ENCODE measurements around the gene TMEM117.

The TMEM117 gene

DNA sequence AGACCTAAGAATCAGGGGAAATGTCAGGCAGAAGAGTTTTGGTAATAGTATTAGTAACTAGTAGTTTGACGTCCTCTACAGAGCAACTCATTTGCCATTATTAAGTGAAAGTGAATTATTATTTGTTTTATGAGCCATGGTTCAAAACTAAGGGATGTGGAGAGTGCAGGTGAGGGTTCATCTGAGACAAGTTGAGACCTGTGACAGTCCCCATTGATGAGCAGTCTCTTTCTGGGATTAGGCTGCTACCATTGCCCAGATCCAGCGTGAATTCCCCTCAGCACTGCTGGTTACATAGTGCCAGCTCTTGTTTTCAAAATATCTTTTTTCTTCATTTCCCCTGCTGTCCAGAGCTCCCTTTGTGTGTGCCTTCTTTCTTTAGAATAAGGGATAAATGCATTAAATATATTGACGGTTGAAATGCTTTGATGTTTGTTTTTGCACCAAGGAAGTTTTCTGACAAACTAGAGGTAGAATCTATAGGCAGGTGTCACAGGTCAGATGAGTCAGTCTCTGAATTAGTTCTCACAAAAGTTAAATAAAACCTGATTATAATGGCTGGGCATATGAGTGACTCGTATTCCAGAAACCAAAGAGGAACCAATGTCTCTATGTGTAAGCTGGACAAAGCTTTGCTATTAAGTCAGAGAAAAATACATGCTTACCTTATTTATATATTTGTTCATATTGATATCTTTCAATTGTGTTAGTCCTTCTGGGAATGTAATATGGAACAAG is 381.4 kb downstream of the TMEM117 start:
- Histone ChIP-seq H3K36me3 (ENCODE audit: low read depth) (no peaks in the 10 kb centered on the region), H3K4me1 (ENCODE audit: insufficient read depth, poor library complexity, severe bottlenecking) (peaks cover 5% of the 10 kb centered on the region), H3K9me3 (ENCODE audit: severe bottlenecking) (no peaks in the 10 kb centered on the region), H3K27ac (ENCODE audit: poor library complexity, severe bottlenecking) (no peak overlapping the region), H3K27me3 (ENCODE audit: insufficient read depth, poor library complexity, severe bottlenecking) (no peaks in the 10 kb centered on the region), H3K4me3 (ENCODE audit: severe bottlenecking) (no peak overlapping the region)
- no peak for ATAC-seq (ENCODE audit: low read depth)
- DNase-seq (ENCODE audit: low spot score) = no peak
- TF ChIP-seq, protein P1, sequence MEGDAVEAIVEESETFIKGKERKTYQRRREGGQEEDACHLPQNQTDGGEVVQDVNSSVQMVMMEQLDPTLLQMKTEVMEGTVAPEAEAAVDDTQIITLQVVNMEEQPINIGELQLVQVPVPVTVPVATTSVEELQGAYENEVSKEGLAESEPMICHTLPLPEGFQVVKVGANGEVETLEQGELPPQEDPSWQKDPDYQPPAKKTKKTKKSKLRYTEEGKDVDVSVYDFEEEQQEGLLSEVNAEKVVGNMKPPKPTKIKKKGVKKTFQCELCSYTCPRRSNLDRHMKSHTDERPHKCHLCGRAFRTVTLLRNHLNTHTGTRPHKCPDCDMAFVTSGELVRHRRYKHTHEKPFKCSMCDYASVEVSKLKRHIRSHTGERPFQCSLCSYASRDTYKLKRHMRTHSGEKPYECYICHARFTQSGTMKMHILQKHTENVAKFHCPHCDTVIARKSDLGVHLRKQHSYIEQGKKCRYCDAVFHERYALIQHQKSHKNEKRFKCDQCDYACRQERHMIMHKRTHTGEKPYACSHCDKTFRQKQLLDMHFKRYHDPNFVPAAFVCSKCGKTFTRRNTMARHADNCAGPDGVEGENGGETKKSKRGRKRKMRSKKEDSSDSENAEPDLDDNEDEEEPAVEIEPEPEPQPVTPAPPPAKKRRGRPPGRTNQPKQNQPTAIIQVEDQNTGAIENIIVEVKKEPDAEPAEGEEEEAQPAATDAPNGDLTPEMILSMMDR (IDR thresholded peaks at IDR 0.05; ENCODE audit: poor library complexity, severe bottlenecking) = no peak

DNA sequence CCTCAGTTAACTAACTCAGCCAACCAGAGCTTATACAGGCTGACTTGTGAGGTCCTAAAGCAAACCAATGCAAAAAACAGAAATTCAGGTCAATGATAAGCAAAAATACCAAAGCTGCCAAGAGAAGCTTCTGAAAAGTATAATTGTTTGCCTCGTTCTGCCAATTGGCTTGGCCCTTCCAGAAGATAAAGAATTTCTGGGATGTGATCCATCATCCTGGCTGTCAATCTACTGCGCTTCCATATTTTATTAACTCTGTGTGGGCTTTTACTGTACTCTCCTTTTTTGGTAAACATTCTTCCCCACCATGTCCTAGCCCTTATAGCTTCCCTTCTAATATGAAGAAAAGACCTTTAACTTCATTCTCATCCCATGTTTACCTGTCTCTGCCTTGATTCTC is 387.9 kb downstream of the TMEM117 start:
- H3K9me3 ChIP-seq (ENCODE audit: severe bottlenecking) = no peaks in the 10 kb centered on the region
- TF ChIP-seq, protein P1 (IDR thresholded peaks at IDR 0.05; ENCODE audit: poor library complexity, severe bottlenecking) = no peak
- ATAC-seq (ENCODE audit: low read depth) = no peak

DNA sequence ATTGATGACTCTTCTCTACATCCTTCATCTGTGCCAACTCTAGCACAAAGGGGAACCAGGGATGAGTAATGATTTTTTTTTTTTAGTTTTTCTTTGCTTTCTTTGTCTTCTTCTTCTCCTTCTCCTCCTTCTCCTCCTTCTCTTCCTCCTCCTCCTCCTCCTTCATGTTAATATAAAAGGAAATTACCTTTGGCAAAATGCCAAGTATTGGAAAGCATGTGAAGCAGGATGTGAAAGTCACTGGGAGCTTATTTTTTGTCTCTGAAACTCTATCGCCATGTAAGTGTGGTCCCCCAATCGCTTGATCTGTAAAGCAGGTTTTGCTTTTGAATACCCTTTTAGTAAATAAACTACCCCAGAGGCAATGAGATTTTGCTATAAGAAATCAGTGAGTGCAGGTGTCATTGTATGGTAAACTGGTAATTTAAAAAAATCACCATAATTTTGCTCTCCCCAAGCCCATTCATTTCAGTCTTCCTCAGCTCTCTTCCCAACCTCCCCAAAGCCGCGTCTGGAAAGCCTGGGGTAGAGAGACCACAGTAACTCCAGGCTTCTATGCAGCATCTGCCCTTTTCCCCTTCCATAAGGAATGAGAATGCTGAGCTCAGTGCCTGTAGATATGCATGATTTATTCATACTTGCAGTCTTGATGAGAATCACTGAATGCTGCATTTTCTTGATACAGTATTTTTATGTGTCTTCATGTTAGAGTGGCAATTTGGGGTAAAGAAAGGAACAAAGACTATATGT is 388.7 kb downstream of the TMEM117 start:
- no peaks in the 10 kb centered on the region for H3K9me3 ChIP-seq (ENCODE audit: severe bottlenecking)
- no peak for ATAC-seq (ENCODE audit: low read depth)
- TF ChIP-seq, protein P1 (IDR thresholded peaks at IDR 0.05; ENCODE audit: poor library complexity, severe bottlenecking) = no peak

More for the DNA sequence above, 387.9 kb downstream of the TMEM117 start:
- no peak for DNase-seq (ENCODE audit: low spot score)
- Histone ChIP-seq H3K4me1 (ENCODE audit: insufficient read depth, poor library complexity, severe bottlenecking) (no peaks in the 10 kb centered on the region), H3K4me3 (ENCODE audit: severe bottlenecking) (no peak overlapping the region), H3K27me3 (ENCODE audit: insufficient read depth, poor library complexity, severe bottlenecking) (no peaks in the 10 kb centered on the region), H3K36me3 (ENCODE audit: low read depth) (no peaks in the 10 kb centered on the region), H3K27ac (ENCODE audit: poor library complexity, severe bottlenecking) (no peak overlapping the region)

DNA sequence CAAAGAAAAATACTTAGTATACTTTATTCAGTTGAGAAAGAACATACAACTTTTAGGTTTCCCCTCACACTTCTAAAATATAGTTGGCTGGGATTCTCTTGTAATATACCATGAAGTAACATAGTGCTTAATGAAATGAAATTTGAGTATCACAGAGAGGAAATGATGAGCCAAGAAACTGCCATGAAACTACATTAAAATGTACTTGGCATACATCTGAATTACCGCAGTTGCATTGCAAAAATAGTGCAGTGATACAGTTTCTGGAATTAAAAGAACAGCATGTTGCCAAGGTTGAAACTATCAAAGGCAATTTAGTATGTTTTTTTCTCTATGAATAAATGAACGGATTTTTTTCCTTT is 389.2 kb downstream of the TMEM117 start:
- DNase-seq (ENCODE audit: low spot score) (no peak), ATAC-seq (ENCODE audit: low read depth) (no peak)
- Histone ChIP-seq H3K27ac (ENCODE audit: poor library complexity, severe bottlenecking) (no peak overlapping the region), H3K36me3 (ENCODE audit: low read depth) (no peaks in the 10 kb centered on the region), H3K27me3 (ENCODE audit: insufficient read depth, poor library complexity, severe bottlenecking) (no peaks in the 10 kb centered on the region), H3K4me1 (ENCODE audit: insufficient read depth, poor library complexity, severe bottlenecking) (no peaks in the 10 kb centered on the region), H3K9me3 (ENCODE audit: severe bottlenecking) (no peaks in the 10 kb centered on the region), H3K4me3 (ENCODE audit: severe bottlenecking) (no peak overlapping the region)
- TF ChIP-seq, protein P1 (IDR thresholded peaks at IDR 0.05; ENCODE audit: poor library complexity, severe bottlenecking) = no peak

More for the DNA sequence above, 388.7 kb downstream of the TMEM117 start:
- no peak for DNase-seq (ENCODE audit: low spot score)
- H3K4me1 ChIP-seq (ENCODE audit: insufficient read depth, poor library complexity, severe bottlenecking) = no peaks in the 10 kb centered on the region
- H3K27me3 ChIP-seq (ENCODE audit: insufficient read depth, poor library complexity, severe bottlenecking) = no peaks in the 10 kb centered on the region
- no peaks in the 10 kb centered on the region for H3K36me3 ChIP-seq (ENCODE audit: low read depth)
- no peak overlapping the region for H3K27ac ChIP-seq (ENCODE audit: poor library complexity, severe bottlenecking)
- H3K4me3 ChIP-seq (ENCODE audit: severe bottlenecking) = no peak overlapping the region

DNA sequence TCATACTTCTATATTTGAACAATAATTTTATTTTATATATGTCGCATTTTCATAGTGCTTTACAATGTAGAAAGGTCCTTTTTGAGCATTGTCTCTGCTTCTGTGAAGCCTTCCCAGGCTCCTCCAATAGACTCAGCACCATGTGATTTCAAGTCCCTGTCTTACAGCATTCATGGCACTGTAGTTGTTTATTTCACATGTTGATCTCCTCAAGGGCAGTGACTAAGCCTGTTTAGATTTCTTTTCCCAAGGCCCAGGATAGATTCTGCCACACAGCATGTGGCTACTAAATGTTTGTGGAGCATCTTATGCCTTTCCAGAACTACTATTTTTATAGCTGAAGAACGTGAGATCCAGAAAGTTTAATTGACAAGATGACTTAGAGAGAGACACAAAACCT is 391.7 kb downstream of the TMEM117 start:
- no peak for ATAC-seq (ENCODE audit: low read depth)
- Histone ChIP-seq H3K27ac (ENCODE audit: poor library complexity, severe bottlenecking) (no peak overlapping the region), H3K4me3 (ENCODE audit: severe bottlenecking) (no peak overlapping the region), H3K27me3 (ENCODE audit: insufficient read depth, poor library complexity, severe bottlenecking) (no peaks in the 10 kb centered on the region), H3K4me1 (ENCODE audit: insufficient read depth, poor library complexity, severe bottlenecking) (no peaks in the 10 kb centered on the region), H3K9me3 (ENCODE audit: severe bottlenecking) (no peaks in the 10 kb centered on the region), H3K36me3 (ENCODE audit: low read depth) (no peaks in the 10 kb centered on the region)
- DNase-seq (ENCODE audit: low spot score) = no peak
- TF ChIP-seq, protein P1 (IDR thresholded peaks at IDR 0.05; ENCODE audit: poor library complexity, severe bottlenecking) = no peak
